NCI-H69 (cell line): ENCODE measurements around the gene FHDC1.

ENCODE experiments used
- DNase-seq: peaks from one replicate; lab custom pipeline; 2025; lab: John Stamatoyannopoulos, UW

The FHDC1 gene

DNA sequence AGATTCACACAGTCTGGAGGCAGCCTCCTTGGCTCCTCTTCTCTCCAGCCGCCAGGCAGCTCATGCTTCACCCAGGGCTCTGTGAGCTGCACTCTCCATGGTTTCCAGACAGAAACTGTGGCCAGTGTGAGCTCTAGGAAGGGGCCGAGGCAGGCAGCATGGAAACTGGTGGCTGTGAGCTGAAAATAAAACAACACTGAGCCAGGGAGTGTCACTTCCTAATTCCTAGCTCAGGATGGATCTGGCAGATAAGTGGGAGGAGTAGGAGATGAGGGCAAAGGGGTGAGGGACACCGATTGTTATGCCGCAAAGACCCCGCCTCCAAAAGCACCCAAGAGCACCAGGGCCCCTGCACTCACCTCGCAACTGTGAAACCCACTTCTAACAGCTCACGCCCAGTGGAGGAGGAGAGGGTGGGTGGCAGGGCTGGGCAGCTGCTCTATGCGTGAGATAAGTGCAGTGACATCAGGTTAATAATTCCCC, 69.8 kb downstream of the FHDC1 start:
- no peak for DNase-seq

DNA sequence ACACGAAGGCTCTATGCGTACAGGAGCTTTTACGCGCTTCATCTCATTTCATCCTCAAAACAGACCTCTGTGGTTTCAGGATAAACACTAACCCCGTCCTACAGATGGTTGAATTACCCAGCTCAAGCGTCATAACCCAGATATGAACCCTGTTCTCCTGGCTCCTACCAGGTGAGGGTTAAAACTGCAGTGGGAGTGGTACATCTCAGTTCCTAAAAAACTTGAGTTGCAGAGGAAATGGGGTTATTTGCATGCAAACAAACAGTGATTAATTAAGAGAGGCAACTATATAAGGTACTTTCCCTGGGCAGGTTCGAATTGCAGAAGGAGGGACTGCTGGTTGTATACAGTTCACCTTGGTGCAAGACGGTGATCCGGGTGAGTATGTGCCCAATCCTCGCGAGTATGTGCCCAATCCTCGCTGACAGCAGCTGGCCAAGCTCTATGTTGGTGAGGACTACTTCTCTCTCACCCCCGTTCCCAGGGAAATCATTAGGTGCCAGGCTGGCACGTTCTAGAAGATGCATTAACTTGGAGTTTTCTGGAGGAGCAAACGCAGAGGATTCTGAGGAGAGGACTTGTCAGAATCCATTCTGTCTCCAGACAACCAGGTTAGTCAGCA, 72.6 kb downstream of the FHDC1 start:
- DNase-seq, result no peak

DNA sequence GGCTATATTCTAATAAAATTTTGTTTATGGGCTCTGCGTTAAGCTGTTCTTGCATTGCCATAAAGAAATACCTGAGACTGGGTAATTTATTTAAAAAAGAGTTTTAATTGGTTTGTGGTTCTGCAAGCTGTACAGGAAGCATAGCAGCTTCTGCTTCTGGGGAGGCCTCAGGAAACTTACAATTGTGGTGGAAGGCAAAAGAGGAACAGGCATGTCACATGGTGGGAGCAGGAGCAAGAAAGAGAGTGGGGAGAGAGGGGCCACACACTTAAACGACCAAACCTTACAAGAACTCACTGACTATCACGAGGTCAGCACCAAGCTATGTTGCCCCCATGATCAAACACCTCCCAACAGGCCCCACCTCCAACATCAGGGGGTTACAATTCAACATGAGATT, 74.0 kb downstream of the FHDC1 start:
- no peak for DNase-seq

DNA sequence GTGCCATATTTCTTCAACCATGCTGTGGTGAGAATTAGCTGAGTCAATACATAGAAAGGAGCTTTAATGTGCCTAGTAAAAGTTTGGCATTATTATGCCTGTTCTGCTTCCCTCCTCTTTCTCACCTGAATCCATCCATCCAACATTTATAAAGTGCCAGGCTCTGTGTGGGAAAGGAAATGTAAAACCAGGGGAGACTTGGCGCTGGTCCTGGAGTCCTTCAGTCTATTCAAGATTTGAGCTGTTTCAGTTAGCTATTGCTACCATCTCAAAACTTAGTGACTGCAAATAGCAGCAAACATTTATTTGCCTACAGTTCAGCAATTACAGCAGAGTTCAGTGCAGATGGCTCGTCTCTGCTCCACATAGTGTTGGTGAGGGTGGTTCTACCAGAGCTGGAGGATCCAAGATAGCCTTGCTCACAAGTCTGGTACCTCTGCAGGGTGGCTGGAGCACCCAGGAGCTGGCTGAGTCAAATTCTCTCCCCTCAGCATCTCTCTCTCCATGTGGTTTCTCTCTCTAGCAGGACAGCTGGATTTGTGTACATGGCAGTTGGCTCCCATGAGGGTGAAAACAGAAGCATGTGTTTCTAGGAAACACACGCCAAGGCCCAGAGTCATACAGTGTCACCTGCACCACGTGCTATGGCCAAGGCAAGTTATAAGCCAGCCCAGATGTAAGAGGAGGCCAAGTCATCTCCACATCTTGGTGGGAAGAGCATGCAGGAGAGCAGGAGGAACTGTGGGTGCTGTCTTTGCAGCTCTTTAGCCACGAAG, 77.3 kb downstream of the FHDC1 start:
- peak; percentile 67 for DNase-seq

DNA sequence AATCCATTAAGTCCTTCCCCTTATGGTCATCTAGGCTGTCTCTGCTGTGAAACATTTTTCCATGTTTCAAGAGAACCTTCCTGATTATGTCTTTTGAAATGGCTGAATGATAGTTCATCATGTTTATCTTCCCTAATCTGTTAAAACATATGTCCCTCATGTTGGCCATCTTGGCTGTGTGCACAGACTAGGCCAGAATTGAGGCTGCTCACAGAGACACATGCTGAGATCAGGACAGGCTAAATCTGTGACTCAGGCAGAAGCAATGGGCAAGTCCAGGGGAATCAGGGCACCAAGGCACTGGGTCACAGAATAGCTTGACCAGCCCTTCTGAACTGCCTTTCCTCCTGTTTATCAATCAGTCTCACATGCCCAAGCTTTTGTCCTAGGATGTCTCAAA, 78.3 kb downstream of the FHDC1 start:
- peak; percentile 22 for DNase-seq

DNA sequence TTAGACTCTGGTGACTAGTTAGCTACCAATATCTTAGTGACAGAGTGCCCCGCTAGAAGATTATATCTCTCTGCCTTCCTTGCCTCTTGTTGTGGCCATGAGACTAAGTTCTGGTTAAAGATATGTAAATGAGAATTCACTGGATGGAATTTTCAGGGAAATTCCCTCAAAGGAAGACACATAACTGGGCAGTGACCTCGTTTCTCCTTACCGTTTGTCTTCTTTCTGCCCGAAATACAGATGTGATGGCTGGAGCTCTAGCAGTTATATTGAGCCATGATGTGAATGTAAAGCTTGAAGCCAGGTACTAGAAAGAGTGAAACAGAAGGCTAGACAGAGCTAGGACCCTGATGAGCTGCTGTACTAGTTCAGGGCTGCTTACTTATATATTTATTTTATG, 80.5 kb downstream of the FHDC1 start:
- DNase-seq, result no peak

DNA sequence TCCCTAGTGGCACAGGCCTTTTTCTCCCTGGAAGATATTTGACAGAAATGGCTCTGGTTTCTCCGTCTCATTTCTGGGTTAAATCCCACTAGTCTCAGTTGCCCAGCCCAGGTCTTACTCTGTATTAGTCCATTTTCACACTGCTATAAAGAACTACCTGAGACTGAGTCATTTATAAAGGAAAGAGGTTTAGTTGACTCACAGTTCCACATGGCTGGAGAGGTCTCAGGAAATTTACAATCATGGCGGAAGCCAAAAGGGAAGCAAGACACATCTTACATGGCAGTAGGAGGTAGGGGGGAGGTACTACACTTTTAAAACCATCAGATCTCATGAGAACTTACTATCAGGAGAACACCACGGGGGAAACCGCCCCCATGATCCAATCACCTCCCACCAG, 81.9 kb downstream of the FHDC1 start:
- DNase-seq, result no peak

DNA sequence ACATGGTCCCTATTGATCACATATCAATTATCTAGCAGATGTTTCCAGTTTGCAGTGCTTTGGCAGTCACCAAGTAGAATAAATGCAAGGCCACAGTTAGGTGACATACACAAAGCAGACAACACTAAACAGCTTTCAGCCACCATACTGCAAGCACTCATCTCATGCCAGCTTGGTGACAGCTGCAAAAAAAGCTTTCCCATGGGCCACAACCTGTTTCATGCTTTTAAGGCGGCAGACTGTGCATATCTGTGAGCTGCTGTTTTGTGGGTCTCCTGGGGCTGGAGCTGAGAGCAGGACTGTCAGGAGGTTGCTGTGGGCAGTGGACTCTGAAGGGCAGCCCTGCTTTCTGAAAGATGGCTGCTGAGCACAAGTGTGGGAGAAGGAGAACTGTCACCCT, 82.6 kb downstream of the FHDC1 start:
- peak; percentile 78 for DNase-seq

DNA sequence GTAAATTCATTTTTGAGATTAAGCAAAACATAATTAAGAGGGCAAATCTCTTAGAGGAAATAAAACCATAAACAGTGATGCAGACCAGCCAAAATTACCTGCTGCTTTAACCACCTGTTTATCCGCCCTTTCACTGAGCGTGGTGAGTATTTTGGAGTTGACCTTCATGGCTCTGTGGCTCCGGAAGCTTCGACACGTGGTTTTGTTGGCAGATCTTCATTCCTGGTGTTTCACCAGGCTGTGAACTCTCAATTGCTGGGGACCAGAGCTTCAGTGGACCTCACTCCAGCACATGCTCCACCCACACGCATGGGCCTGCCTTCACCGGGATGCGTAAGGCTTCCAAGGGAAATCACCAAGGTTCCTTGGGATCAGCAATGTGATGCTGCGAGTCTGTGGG, 83.8 kb downstream of the FHDC1 start:
- peak; percentile 90 for DNase-seq

DNA sequence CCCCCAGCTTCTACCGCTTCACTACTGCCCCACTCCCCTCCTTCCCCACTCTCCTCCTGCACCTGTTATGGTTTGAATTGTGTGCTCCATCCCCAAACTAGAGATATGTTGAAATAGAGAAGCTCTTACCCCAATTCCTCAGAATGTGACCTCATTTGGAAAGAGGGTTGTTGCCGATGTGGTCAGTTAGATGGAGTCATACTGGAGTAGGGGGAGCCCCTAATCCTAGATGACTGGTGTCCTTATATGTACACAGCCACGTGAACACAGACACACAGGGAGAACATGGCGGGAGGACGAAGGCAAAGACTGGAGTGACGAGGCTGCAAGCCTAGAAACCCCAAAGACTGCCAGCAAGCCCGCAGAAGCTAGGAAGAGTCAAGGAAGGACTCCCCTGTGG, 84.3 kb downstream of the FHDC1 start:
- DNase-seq, result no peak

DNA sequence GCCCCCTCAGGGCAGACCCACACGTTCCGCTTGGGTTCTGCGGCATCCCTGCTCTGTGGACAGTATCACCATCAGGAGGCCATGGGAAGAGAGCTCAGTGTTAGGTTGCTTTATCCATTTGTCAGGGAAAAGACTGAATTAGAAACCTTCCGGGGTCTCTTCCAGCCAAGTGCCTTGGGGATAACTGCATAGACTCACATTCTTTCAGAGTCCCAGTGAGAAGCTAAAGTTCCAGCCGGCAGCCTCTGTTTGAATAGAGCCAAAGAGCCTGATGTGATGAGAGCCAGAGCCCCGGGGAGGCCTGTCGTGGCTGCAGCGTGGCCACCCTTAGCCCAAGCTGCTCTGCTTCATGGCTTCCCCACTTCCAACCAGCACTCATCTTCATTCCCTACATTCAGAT, 85.2 kb downstream of the FHDC1 start:
- peak; percentile 12 for DNase-seq

DNA sequence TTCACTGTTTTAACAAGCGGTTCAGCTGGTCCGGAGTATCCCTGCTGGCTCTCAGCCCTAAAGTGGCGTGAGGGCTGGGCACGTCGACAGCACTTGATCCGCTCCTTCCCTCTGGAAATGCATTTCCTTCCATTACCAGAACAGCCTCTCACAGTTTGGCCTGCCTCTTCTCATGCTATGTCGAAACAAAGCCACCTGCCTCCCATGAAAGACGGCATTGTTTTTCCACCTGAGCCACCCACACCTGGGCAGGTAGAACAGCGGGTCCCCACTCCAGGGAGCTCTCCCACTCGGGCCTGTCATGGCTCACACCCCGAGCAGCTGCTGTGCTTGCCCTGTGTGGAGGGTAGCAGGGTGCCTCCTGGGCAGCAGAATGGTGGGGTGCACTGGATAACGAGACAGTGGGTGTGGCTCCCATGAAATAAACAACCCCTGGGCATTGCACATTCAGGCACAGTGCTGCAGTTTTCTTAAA, 86.2 kb downstream of the FHDC1 start:
- DNase-seq, result peak; percentile 92

DNA sequence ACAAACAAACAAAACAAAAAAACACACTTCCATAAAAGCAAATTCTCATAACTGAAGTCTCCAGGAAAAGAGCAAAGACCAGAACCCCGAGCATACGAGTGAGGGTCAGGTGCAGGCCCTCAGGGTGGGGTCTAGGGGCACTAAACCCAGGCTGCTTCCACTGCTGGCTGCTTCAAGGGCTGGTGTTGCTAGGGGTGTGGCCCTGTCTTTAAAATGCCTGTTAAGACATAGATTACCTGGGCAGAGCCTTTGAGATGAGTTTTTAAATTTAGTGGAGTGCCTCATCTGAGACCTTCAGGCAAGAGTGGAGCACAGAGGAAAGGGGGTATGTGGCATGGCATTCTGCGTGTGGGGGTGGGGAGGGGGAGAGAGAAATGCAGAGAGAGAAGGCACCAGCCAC, 87.0 kb downstream of the FHDC1 start:
- peak; percentile 29 for DNase-seq

DNA sequence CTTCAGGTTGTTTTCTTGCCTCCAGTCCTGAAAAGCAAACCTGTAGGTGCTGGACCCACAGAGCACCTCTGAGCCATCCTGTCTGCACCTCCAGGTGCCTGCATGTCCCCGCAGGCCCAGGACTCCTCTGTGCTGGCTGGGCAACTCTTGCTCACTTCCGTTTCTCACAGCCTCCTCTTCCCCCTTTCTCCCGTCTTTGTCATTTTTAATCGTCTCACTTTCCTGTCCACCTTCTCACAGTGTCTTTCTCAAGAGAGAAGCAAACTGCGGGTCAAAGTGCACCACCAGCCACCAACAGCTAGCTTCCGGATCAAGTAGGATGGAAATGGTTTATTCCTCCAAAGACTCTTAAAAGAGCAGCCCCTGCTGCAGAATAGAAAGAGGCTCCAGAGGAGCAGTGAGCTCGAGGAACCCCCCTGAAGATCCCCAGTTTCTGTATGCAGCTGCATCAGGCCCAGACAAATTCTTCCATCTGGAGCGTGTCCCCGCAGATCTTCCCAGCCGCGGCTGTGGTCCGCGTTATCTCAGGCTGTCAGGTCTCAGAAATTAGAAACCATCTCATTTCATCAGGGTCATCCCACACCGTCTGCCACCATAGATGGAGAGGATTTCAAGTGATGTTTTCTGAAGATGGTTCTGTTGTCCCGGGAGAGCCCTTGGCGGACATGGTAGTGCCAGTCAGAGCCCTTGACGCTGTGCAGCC, 87.7 kb downstream of the FHDC1 start:
- DNase-seq, result no peak

DNA sequence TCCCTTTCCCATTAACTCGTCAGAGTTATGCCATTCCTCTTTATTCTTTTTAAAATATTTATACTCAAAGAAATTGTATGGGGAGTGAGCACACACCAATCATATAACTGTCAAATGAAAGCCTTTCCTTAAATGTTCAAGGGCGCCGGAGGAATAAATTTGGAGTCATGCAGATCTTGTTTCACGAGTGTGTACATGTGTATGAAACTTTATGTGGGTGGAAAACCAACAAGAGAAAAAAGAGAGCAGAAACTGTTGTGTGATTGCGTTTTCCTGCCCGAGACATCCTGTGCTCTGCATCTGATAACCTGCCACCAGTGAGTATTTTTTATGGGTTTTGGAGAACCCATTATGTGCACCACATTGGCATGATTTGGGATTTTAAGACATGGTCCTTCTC, 88.3 kb downstream of the FHDC1 start:
- DNase-seq, result no peak

DNA sequence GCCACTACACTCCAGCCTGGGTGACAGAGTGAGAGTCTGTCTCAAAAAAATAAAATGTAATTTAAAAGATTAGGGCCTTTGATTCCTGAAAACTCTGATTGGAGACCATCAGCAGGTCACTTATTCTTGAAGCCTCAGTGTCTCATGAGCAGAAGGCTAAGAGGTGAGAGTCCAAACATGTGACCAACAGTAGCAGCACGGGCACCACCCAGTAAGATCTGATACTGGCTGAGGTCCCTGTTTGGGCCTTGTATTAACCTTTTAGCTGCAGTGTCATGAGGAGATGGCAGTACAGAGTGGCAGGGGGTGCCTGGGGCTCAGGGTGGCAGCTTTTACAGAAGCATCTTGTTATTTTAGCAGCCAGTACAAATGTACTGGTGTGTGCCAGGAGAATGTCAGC, 89.3 kb downstream of the FHDC1 start:
- no peak for DNase-seq

DNA sequence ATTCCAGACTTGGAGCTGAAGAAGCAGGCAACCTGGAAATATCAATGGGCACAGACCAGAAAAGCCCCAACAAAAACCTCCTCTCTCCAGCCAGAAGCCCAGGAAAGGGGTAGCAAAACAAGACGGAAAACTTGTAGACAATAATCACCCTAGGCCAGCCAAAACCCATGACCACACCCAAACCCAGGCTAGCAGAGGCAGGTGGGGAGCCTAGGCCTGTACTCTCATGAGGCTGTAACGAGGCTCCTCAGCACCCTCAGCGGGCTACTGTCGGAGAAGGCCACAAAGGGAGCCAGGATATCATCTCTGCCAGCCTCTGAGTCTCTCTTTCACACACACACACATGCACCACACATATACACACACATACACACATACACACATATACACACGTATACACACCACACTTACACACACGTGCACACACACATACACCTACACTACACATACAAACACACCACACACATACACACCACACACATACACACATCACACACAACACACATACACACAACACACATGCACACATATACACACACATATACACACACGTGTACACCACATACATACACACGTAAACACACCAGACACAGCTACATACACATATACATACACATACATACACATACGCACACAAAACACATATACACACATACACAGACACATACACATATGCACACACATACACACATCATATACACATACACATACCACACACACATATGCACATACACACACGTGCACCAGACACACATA, 90.6 kb downstream of the FHDC1 start:
- DNase-seq, result no peak

DNA sequence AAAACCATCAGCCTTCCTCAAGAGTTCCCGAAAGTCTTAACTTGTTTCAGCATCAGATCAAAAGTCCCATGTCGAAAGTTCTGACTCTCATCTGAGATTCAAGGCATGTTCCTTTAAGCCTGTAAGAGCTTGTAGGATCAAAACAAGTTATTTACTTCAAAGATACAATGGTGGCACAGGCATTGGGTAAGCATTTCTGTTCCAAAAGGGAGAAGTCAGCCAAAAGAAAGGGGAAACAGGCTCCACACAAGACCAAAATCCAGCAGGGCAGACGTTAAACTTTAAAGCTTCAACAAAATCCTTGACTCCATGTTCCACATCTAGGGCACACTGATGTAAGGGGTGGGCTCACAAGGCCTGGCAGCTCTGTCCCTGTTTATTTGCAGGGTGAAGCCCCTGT, 91.7 kb downstream of the FHDC1 start:
- no peak for DNase-seq

DNA sequence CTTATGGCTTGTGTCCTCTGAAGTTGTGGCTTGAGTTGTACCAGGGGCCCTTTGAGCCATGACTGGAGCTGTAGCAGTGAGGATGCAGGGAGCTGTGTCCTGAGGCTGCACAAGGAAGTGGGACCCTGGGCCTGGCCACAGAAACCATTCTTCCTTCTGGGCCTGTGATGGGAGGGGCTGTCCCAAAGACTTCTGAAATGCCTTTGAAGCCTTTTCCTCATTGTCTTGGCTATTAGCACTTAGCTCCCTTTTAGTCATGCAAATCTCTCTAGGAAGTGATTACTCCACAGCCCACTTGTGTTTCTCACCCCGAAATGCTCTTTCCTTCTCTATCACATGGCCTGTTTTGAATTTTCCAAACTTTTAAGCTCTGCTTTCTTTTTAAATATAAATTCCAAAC, 92.4 kb downstream of the FHDC1 start:
- DNase-seq, result no peak
